ENCODE data around the gene ITGA2B.
"Not testable (repeated sequence)": the region's sequence is repeated elsewhere in the genome, so short reads cannot be mapped to it uniquely, and the experiment has no call there.

The ITGA2B gene

DNA sequence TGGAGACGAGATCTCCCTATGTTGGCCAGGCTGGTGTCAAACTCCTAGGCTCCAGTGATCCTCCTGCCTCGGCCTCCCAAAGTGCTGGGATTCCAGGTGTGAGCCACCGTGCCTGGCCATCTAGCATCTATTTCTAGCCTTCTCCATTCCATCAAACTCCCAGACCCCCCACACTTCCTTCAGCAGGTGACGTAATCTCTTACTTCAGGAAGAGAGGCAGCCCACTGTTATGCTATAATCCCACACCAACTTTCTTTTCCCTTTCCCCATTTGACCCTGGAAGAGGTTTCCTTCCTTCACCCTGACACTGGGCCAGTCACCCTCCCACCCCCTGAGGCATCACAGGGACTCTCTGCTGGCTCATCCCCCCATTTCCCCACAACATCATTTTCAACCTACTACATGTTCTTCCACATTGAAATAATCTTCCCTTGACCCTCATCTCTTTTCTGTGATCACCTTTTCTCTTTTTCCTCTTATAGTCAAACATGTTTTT lies 7.6 kb downstream of the ITGA2B start:
- H3K36me3 ChIP-seq (ENCODE audit: control insufficient read depth, insufficient read depth, low read length): no peaks in the 10 kb centered on the region
- H3K9me3 ChIP-seq (ENCODE audit: control insufficient read depth, low read length): no peaks in the 10 kb centered on the region
- H3K4me3 ChIP-seq (ENCODE audit: extremely low read depth, insufficient read depth, low read length, poor library complexity, severe bottlenecking): no peak overlapping the region
- WGBS, 2 experiments (ENCODE audit: insufficient coverage in 2 of 2): 86 to 92% methylated on average over 4 of the region's 4 CpGs
- no peak overlapping the region for H3K27ac ChIP-seq (ENCODE audit: low read depth, low read length, severe bottlenecking)
- no peaks in the 10 kb centered on the region for H3K4me1 ChIP-seq (ENCODE audit: control insufficient read depth, insufficient read depth, low read length, poor library complexity, severe bottlenecking)

DNA sequence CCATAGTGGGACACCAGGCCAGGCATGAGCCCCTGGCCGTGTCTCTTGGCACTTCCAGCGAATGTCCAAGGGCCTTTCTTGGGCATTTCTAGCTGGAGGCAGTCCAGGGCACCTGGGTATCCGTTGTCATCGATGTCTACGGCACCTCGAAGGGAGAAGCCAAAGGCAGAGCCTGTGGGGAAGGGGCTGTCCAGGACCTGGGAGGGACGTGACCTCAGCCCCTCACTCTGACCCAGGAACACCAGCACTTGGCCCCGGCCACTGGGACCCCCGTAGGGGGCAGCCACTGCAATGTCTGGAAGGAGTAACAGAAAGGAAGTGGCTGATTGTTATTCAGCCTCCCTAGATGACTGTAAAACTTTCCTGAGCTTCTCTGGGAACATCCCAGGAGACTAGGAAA lies 8.7 kb downstream of the ITGA2B start:
- no peak overlapping the region for H3K27ac ChIP-seq (ENCODE audit: low read depth, low read length, severe bottlenecking)
- H3K9me3 ChIP-seq (ENCODE audit: control insufficient read depth, low read length): no peaks in the 10 kb centered on the region
- no peaks in the 10 kb centered on the region for H3K4me1 ChIP-seq (ENCODE audit: control insufficient read depth, insufficient read depth, low read length, poor library complexity, severe bottlenecking)
- WGBS, 2 experiments (ENCODE audit: insufficient coverage in 2 of 2): 83 to 94% methylated on average over 9 of the region's 9 CpGs
- H3K36me3 ChIP-seq (ENCODE audit: control insufficient read depth, insufficient read depth, low read length): no peaks in the 10 kb centered on the region
- H3K4me3 ChIP-seq (ENCODE audit: extremely low read depth, insufficient read depth, low read length, poor library complexity, severe bottlenecking): no peak overlapping the region

DNA sequence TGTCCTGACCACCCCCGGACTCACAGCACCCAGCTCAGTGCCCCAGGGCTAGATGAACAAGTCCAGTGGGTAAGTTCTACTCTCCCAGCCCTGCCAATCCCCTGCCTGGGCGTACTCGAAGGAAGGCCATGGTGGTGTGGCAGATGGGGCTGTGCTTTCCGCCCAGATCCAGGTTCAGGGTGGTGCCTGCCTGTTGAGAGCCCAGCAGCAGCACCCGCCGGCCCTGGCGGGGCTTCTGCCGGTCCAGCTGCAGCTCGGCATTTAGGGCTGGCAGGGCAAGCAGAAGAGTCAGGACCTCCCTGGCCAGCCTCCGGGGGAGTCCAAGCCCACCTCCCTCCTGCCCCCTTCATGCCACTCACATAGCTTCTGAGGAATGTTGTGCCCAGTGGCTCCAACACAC lies 9.6 kb downstream of the ITGA2B start:
- H3K36me3 ChIP-seq (ENCODE audit: control insufficient read depth, insufficient read depth, low read length): no peaks in the 10 kb centered on the region
- H3K9me3 ChIP-seq (ENCODE audit: control insufficient read depth, low read length): no peaks in the 10 kb centered on the region
- no peak overlapping the region for H3K4me3 ChIP-seq (ENCODE audit: extremely low read depth, insufficient read depth, low read length, poor library complexity, severe bottlenecking)
- no peaks in the 10 kb centered on the region for H3K4me1 ChIP-seq (ENCODE audit: control insufficient read depth, insufficient read depth, low read length, poor library complexity, severe bottlenecking)
- WGBS, 2 experiments (ENCODE audit: insufficient coverage in 2 of 2): 89 to 94% methylated on average over 7 to 10 of the region's 10 CpGs
- no peak overlapping the region for H3K27ac ChIP-seq (ENCODE audit: low read depth, low read length, severe bottlenecking)

DNA sequence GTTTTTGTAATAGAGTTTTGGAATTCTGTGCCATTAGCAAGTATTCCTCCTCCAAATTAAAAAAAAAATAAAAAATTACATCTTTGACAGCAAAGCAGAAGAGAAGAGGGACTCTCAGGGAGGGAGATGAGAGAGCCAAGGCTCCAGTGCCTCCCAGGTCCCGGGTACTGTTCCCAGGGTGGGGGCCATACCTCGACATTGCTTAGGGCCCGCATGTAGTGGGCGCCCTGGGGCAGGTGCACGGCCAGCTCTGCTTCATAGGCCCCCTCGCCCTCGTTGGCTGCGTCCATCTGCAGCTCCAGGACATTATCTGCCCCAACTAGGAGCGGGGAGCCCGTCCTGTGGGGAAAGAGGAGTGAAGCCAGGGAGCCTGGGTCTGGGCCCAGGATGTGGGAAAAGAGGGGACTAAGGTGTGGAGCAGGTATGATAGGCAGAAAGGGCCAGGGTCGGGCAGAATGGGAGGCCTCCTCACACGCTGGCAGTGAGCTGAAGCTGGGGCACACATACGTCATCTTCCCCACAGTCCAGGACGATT lies 11.2 kb downstream of the ITGA2B start:
- H3K4me3 ChIP-seq (ENCODE audit: extremely low read depth, insufficient read depth, low read length, poor library complexity, severe bottlenecking): no peak overlapping the region
- H3K36me3 ChIP-seq (ENCODE audit: control insufficient read depth, insufficient read depth, low read length): no peaks in the 10 kb centered on the region
- H3K9me3 ChIP-seq (ENCODE audit: control insufficient read depth, low read length): no peaks in the 10 kb centered on the region
- H3K4me1 ChIP-seq (ENCODE audit: control insufficient read depth, insufficient read depth, low read length, poor library complexity, severe bottlenecking): no peaks in the 10 kb centered on the region
- WGBS, 2 experiments (ENCODE audit: insufficient coverage in 2 of 2): 89 to 92% methylated on average over 3 to 14 of the region's 14 CpGs
- H3K27ac ChIP-seq (ENCODE audit: low read depth, low read length, severe bottlenecking): no peak overlapping the region

- H3K27ac ChIP-seq (ENCODE audit: low read depth, low read length, severe bottlenecking): no peak overlapping the region
- H3K4me1 ChIP-seq (ENCODE audit: control insufficient read depth, insufficient read depth, low read length, poor library complexity, severe bottlenecking): no peaks in the 10 kb centered on the region
- no peaks in the 10 kb centered on the region for H3K36me3 ChIP-seq (ENCODE audit: control insufficient read depth, insufficient read depth, low read length)
- no peak overlapping the region for H3K4me3 ChIP-seq (ENCODE audit: extremely low read depth, insufficient read depth, low read length, poor library complexity, severe bottlenecking)
- whole genome bisulfite sequencing, 2 experiments (ENCODE audit: insufficient coverage in 2 of 2): 94 to 100% methylated on average over 6 to 12 of the region's 12 CpGs
- no peaks in the 10 kb centered on the region for H3K9me3 ChIP-seq (ENCODE audit: control insufficient read depth, low read length)
Measured at GRCh38 chr17:44376779-44377178, 12.7 kb downstream of the ITGA2B start.

DNA sequence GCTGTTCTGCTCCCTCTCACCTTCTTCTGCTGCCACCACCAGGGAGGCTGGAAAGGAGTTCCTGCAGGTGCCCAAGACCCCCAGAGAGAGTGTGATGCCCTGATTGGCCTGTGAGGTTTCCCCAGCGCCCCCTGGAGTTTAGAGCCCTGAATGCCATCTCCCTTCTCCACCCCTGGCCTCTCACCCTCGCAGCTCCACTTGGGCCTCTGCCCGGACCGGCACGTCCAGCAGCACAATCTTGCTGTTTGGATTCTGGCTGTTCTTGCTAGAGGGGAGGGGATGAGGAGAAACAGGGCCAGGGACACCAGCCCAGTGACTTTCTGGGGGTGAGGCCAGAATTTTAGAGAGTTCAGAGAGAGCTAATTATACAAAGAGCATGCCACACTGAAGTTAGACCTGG lies 13.3 kb downstream of the ITGA2B start:
- WGBS, 2 experiments (ENCODE audit: insufficient coverage in 2 of 2): 20 to 40% methylated on average over 1 to 5 of the region's 5 CpGs
- no peaks in the 10 kb centered on the region for H3K4me1 ChIP-seq (ENCODE audit: control insufficient read depth, insufficient read depth, low read length, poor library complexity, severe bottlenecking)
- H3K36me3 ChIP-seq (ENCODE audit: control insufficient read depth, insufficient read depth, low read length): no peaks in the 10 kb centered on the region
- H3K4me3 ChIP-seq (ENCODE audit: extremely low read depth, insufficient read depth, low read length, poor library complexity, severe bottlenecking): no peak overlapping the region
- no peak overlapping the region for H3K27ac ChIP-seq (ENCODE audit: low read depth, low read length, severe bottlenecking)
- H3K9me3 ChIP-seq (ENCODE audit: control insufficient read depth, low read length): no peaks in the 10 kb centered on the region

DNA sequence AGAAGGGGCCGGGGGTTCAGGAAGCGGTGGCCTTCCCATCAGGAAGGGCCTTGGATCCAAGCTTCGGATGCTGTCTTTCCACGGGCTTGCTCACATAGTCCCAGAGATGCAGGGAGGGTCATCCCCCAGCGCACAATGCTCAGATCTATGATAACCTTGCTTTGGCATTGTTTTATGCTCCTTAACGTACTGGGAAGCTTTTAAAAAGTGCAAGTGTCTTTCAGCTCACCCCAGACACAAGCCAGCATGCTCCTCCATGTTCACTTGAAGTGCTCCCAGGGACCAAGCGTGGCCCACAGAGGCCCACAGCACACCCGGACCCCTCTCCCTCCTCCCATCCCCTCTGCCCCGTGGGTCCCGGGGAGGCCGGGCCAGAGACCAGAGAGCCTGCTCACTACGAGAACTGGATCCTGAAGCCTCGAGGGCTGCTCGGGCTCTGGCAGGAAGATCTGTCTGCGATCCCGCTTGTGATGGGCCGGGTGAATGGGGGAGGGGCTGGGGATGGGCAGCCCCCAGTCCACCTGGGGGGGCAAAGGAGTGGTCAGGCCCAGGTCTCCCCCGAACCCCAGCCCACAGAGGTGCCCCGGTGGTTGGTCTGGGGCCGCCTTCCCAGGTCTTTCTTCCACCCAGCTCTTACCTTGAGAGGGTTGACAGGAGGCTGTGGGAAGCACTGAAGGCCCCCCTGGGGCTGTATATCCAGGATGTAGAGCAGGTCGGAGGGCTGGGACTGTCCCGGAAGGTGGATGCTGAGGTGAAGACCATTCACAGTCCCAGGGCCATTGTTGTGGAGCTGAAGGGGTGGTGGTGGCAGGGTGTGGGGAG lies 14.0 kb downstream of the ITGA2B start:
- Histone ChIP-seq H3K27ac (ENCODE audit: low read depth, low read length, severe bottlenecking) (no peak overlapping the region), H3K36me3 (ENCODE audit: control insufficient read depth, insufficient read depth, low read length) (no peaks in the 10 kb centered on the region), H3K4me1 (ENCODE audit: control insufficient read depth, insufficient read depth, low read length, poor library complexity, severe bottlenecking) (no peaks in the 10 kb centered on the region), H3K9me3 (ENCODE audit: control insufficient read depth, low read length) (no peaks in the 10 kb centered on the region), H3K4me3 (ENCODE audit: extremely low read depth, insufficient read depth, low read length, poor library complexity, severe bottlenecking) (no peak overlapping the region)
- WGBS, 2 experiments (ENCODE audit: insufficient coverage in 2 of 2): 81 to 85% methylated on average over 15 to 22 of the region's 22 CpGs

DNA sequence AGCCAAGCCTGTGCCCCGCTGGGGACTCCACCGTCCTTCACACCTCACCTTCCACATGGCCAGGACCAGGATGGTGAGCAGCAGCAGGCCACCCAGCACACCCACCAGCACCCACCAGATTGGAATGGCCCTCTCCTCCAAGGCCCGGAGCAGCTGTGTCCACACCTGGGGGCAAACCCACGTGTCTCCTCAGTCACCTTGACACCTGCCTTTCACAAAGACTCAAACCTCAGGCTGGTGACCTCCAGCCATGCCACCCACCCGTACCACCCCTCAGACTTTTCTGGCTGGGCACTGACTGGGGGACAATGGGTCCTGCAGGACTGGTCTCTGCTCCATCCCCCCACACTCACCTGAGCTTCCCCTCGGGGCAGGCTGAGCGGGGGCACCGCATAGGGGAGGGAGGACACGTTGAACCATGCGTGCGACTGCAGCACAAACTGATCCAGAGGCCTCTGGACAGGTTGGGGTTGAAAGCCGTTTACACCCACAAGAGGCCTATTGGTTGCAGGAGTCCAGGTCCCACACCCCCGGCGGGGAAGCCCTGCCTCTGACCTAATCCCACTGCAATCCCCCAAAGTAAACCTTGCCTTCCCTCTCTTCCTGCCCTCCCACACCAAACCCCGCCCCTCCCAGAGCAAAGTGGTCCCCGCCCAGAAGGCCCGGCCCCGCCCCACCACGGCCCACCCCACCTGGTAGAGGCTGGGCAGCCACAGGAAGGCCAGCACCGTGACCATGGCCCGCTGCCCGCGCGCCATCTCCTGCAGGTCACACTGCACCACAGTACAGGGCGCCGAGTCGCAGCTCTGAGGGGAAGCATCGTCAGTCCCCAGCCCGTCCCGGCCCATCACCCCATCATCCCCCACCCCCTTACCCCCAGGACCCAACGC lies 14.9 kb downstream of the ITGA2B start:
- H3K4me3 ChIP-seq (ENCODE audit: extremely low read depth, insufficient read depth, low read length, poor library complexity, severe bottlenecking): no peak overlapping the region
- no peaks in the 10 kb centered on the region for H3K4me1 ChIP-seq (ENCODE audit: control insufficient read depth, insufficient read depth, low read length, poor library complexity, severe bottlenecking)
- no peaks in the 10 kb centered on the region for H3K9me3 ChIP-seq (ENCODE audit: control insufficient read depth, low read length)

DNA sequence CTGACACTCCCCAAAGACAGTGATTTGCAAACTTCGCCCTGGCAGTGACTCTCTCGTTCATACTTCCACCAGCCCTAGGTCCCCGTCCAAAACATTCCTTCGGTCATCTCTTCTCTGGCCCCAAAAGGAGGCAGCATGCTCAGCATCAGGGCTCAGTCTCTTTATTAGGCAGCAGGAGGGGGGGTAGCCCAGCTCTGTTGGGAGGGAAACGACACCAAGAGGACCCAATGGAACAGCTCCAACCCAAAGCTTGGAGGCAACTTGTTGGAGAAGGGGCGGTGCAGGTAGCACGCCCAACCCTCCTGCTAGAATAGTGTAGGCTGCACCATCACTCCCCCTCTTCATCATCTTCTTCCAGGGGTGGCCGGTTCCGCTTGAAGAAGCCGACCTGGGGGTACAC lies 17.4 kb downstream of the ITGA2B start:
- Histone ChIP-seq H3K27ac (ENCODE audit: low read depth, low read length, severe bottlenecking) (no peak overlapping the region), H3K4me1 (ENCODE audit: control insufficient read depth, insufficient read depth, low read length, poor library complexity, severe bottlenecking) (no peaks in the 10 kb centered on the region), H3K4me3 (ENCODE audit: extremely low read depth, insufficient read depth, low read length, poor library complexity, severe bottlenecking) (no peak overlapping the region), H3K36me3 (ENCODE audit: control insufficient read depth, insufficient read depth, low read length) (no peaks in the 10 kb centered on the region), H3K9me3 (ENCODE audit: control insufficient read depth, low read length) (no peaks in the 10 kb centered on the region)
- 86 to 94% methylated on average over 4 to 8 of the region's 10 CpGs for WGBS, 2 experiments (ENCODE audit: insufficient coverage in 2 of 2)

More for the DNA sequence above, 14.9 kb downstream of the ITGA2B start:
- Histone ChIP-seq H3K27ac (ENCODE audit: low read depth, low read length, severe bottlenecking) (no peak overlapping the region), H3K36me3 (ENCODE audit: control insufficient read depth, insufficient read depth, low read length) (no peaks in the 10 kb centered on the region)
- WGBS, 2 experiments (ENCODE audit: insufficient coverage in 2 of 2): 56 to 68% methylated on average over 9 to 18 of the region's 31 CpGs

DNA sequence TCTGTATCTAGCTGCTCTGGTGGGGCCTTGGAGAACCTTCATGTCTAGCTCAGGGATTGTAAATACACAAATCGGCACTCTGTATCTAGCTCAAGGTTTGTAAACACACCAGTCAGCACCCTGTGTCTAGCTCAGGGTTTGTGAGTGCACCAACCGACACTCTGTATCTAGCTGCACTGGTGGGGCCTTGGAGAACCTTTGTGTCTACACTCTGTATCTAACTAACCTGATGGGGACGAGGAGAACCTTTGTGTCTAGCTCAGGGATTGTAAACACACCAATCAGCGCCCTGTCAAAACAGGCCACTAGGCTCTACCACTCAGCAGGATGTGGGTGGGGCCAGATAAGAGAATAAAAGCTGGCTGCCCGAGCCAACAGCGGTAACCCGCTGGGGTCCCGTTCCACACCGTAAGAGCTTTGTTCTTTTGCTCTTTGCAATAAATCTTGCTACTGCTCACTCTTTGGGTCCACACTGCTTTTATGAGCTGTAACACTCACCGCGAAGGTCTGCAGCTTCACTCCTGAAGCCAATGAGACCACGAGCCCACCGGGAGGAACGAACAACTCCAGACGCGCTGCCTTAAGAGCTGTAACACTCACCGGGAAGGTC lies 19.9 kb downstream of the ITGA2B start:
- H3K27ac ChIP-seq (ENCODE audit: low read depth, low read length, severe bottlenecking); H3K9me3 ChIP-seq (ENCODE audit: control insufficient read depth, low read length); H3K4me3 ChIP-seq (ENCODE audit: extremely low read depth, insufficient read depth, low read length, poor library complexity, severe bottlenecking); H3K36me3 ChIP-seq (ENCODE audit: control insufficient read depth, insufficient read depth, low read length); H3K4me1 ChIP-seq (ENCODE audit: control insufficient read depth, insufficient read depth, low read length, poor library complexity, severe bottlenecking): not testable (repeated sequence)
- 69 to 74% methylated on average over 10 of the region's 17 CpGs for WGBS, 2 experiments (ENCODE audit: insufficient coverage in 2 of 2)

Measured in mesodermal cell (in vitro differentiated cells).